Measurements from ENCODE around the gene KAZN. TPM values are rescaled to one million over a fixed set of nuclear protein-coding genes. Genes with fewer than 3 reads are reported as not detected.

KAZN gene
- 31.1 TPM for polyA plus RNA-seq (2013, experiment 1 of 2)
- polyA plus RNA-seq (2013, experiment 2 of 2), result 31.1 TPM

- Histone ChIP-seq H4K8ac (ENCODE audit: low read length) (no peak within 1 kb of the TSS), H3K4me1 (ENCODE audit: control insufficient read depth, insufficient read depth, low read depth, low read length) (peaks cover 13% of the 10 kb centered on the region), H3K27me3 (ENCODE audit: control insufficient read depth in 1 of 2, insufficient read depth in 1 of 2, low read length in 2 of 2) (peaks cover 23 to 48% of the 10 kb centered on the region in 2 experiments), H2BK12ac (ENCODE audit: low read length in 2 of 2) (no peak within 1 kb of the TSS), H3K79me1 (replicated peaks; ENCODE audit: low read length, poor library complexity, severe bottlenecking) (no peaks in the 10 kb centered on the region), H2BK15ac (ENCODE audit: low read depth, poor library complexity, severe bottlenecking) (no peak within 1 kb of the TSS), H4K91ac (ENCODE audit: low read length) (no peak within 1 kb of the TSS), H3K4me3 (ENCODE audit: insufficient read depth in 1 of 2, low read depth in 1 of 2, low read length in 2 of 2) (peak within 1 kb of the TSS; percentile 41 to 84), H2AK5ac (ENCODE audit: low read length, severe bottlenecking) (no peak within 1 kb of the TSS), H2BK5ac (ENCODE audit: low read depth, low read length, poor library complexity, severe bottlenecking) (no peak within 1 kb of the TSS), H3K36me3 (ENCODE audit: control insufficient read depth in 1 of 2, insufficient read depth in 2 of 2, low read depth in 1 of 2, low read length in 2 of 2) (no peaks in the 10 kb centered on the region), H3K23ac (ENCODE audit: low read length in 2 of 2) (no peak within 1 kb of the TSS), H3K14ac (ENCODE audit: low read length in 2 of 2) (no peak within 1 kb of the TSS), H2AFZ (ENCODE audit: low read depth, low read length) (no peak within 1 kb of the TSS), H3K27ac (ENCODE audit: low read length, poor library complexity, severe bottlenecking) (no peak within 1 kb of the TSS), H2BK120ac (ENCODE audit: low read depth, low read length) (no peak within 1 kb of the TSS), H3K9ac (ENCODE audit: low read length) (peak within 1 kb of the TSS; percentile 81), H3K4me2 (ENCODE audit: low read length, poor library complexity, severe bottlenecking) (peak within 1 kb of the TSS; percentile 49), H3K4ac (ENCODE audit: low read depth in 1 of 2, low read length in 2 of 2) (no peak within 1 kb of the TSS), H3K18ac (ENCODE audit: low read depth in 1 of 2, low read length in 2 of 2) (no peak within 1 kb of the TSS), H3K9me3 (ENCODE audit: control insufficient read depth, low read length) (no peaks in the 10 kb centered on the region)
- under 1% methylated on average over 67 of the region's 81 CpGs for whole genome bisulfite sequencing
- no peak for DNase-seq
Measured at GRCh38 chr1:14598498-14599182, at the start of gene KAZN. KAZN (plus strand) TSS chr1:14598685.

- Histone ChIP-seq H2AK5ac (ENCODE audit: low read length, severe bottlenecking) (no peak overlapping the region), H3K79me1 (replicated peaks; ENCODE audit: low read length, poor library complexity, severe bottlenecking) (no peaks in the 10 kb centered on the region), H3K14ac (ENCODE audit: low read length in 2 of 2) (no peak overlapping the region), H3K4me3 (ENCODE audit: insufficient read depth in 1 of 2, low read depth in 1 of 2, low read length in 2 of 2) (no peak overlapping the region), H2BK120ac (ENCODE audit: low read depth, low read length) (no peak overlapping the region), H2BK12ac (ENCODE audit: low read length in 2 of 2) (no peak overlapping the region), H3K27ac (ENCODE audit: low read length, poor library complexity, severe bottlenecking) (no peak overlapping the region), H3K18ac (ENCODE audit: low read depth in 1 of 2, low read length in 2 of 2) (no peak overlapping the region), H3K27me3 (ENCODE audit: control insufficient read depth in 1 of 2, insufficient read depth in 1 of 2, low read length in 2 of 2) (no peaks in the 10 kb centered on the region), H4K8ac (ENCODE audit: low read length) (no peak overlapping the region), H4K91ac (ENCODE audit: low read length) (no peak overlapping the region), H2BK5ac (ENCODE audit: low read depth, low read length, poor library complexity, severe bottlenecking) (no peak overlapping the region), H3K9me3 (ENCODE audit: control insufficient read depth, low read length) (peaks cover 5% of the 10 kb centered on the region), H3K9ac (ENCODE audit: low read length) (no peak overlapping the region), H3K4me1 (ENCODE audit: control insufficient read depth, insufficient read depth, low read depth, low read length) (no peaks in the 10 kb centered on the region), H2AFZ (ENCODE audit: low read depth, low read length) (no peak overlapping the region), H3K4me2 (ENCODE audit: low read length, poor library complexity, severe bottlenecking) (no peak overlapping the region), H3K4ac (ENCODE audit: low read depth in 1 of 2, low read length in 2 of 2) (no peak overlapping the region), H2BK15ac (ENCODE audit: low read depth, poor library complexity, severe bottlenecking) (no peak overlapping the region), H3K23ac (ENCODE audit: low read length in 2 of 2) (no peak overlapping the region), H3K36me3 (ENCODE audit: control insufficient read depth in 1 of 2, insufficient read depth in 2 of 2, low read depth in 1 of 2, low read length in 2 of 2) (no peaks in the 10 kb centered on the region)
- WGBS, result 58% methylated on average over 3 of the region's 3 CpGs
- DNase-seq, result no peak
Measured at GRCh38 chr1:14549897-14550620, 48.4 kb upstream of the KAZN start.

GRCh38 chr1:14551386-14551785 lies 47.1 kb upstream of the KAZN start:
- Histone ChIP-seq H2BK12ac (ENCODE audit: low read length in 2 of 2) (no peak overlapping the region), H3K9ac (ENCODE audit: low read length) (no peak overlapping the region), H3K4me2 (ENCODE audit: low read length, poor library complexity, severe bottlenecking) (no peak overlapping the region), H3K27me3 (ENCODE audit: control insufficient read depth in 1 of 2, insufficient read depth in 1 of 2, low read length in 2 of 2) (no peaks in the 10 kb centered on the region), H3K4me3 (ENCODE audit: insufficient read depth in 1 of 2, low read depth in 1 of 2, low read length in 2 of 2) (no peak overlapping the region), H4K8ac (ENCODE audit: low read length) (no peak overlapping the region), H3K4ac (ENCODE audit: low read depth in 1 of 2, low read length in 2 of 2) (no peak overlapping the region), H2BK5ac (ENCODE audit: low read depth, low read length, poor library complexity, severe bottlenecking) (no peak overlapping the region), H3K27ac (ENCODE audit: low read length, poor library complexity, severe bottlenecking) (no peak overlapping the region), H3K14ac (ENCODE audit: low read length in 2 of 2) (no peak overlapping the region), H3K23ac (ENCODE audit: low read length in 2 of 2) (no peak overlapping the region), H3K79me1 (replicated peaks; ENCODE audit: low read length, poor library complexity, severe bottlenecking) (no peaks in the 10 kb centered on the region), H4K91ac (ENCODE audit: low read length) (no peak overlapping the region), H2AFZ (ENCODE audit: low read depth, low read length) (no peak overlapping the region), H2AK5ac (ENCODE audit: low read length, severe bottlenecking) (no peak overlapping the region), H3K36me3 (ENCODE audit: control insufficient read depth in 1 of 2, insufficient read depth in 2 of 2, low read depth in 1 of 2, low read length in 2 of 2) (no peaks in the 10 kb centered on the region), H3K4me1 (ENCODE audit: control insufficient read depth, insufficient read depth, low read depth, low read length) (no peaks in the 10 kb centered on the region), H2BK15ac (ENCODE audit: low read depth, poor library complexity, severe bottlenecking) (no peak overlapping the region), H3K9me3 (ENCODE audit: control insufficient read depth, low read length) (no peaks in the 10 kb centered on the region), H2BK120ac (ENCODE audit: low read depth, low read length) (no peak overlapping the region), H3K18ac (ENCODE audit: low read depth in 1 of 2, low read length in 2 of 2) (no peak overlapping the region)
- WGBS, result 79% methylated on average over 7 of the region's 8 CpGs
- no peak for DNase-seq

GRCh38 chr1:14552246-14552965 lies 46.1 kb upstream of the KAZN start:
- Histone ChIP-seq H2BK120ac (ENCODE audit: low read depth, low read length) (no peak overlapping the region), H3K23ac (ENCODE audit: low read length in 2 of 2) (no peak overlapping the region), H3K9me3 (ENCODE audit: control insufficient read depth, low read length) (no peaks in the 10 kb centered on the region), H2BK15ac (ENCODE audit: low read depth, poor library complexity, severe bottlenecking) (no peak overlapping the region), H4K8ac (ENCODE audit: low read length) (no peak overlapping the region), H3K27ac (ENCODE audit: low read length, poor library complexity, severe bottlenecking) (no peak overlapping the region), H3K4ac (ENCODE audit: low read depth in 1 of 2, low read length in 2 of 2) (no peak overlapping the region), H3K4me3 (ENCODE audit: insufficient read depth in 1 of 2, low read depth in 1 of 2, low read length in 2 of 2) (no peak overlapping the region), H2BK12ac (ENCODE audit: low read length in 2 of 2) (no peak overlapping the region), H4K91ac (ENCODE audit: low read length) (no peak overlapping the region), H3K9ac (ENCODE audit: low read length) (no peak overlapping the region), H3K27me3 (ENCODE audit: control insufficient read depth in 1 of 2, insufficient read depth in 1 of 2, low read length in 2 of 2) (no peaks in the 10 kb centered on the region), H2AFZ (ENCODE audit: low read depth, low read length) (no peak overlapping the region), H3K18ac (ENCODE audit: low read depth in 1 of 2, low read length in 2 of 2) (no peak overlapping the region), H2BK5ac (ENCODE audit: low read depth, low read length, poor library complexity, severe bottlenecking) (no peak overlapping the region), H3K4me1 (ENCODE audit: control insufficient read depth, insufficient read depth, low read depth, low read length) (no peaks in the 10 kb centered on the region), H3K4me2 (ENCODE audit: low read length, poor library complexity, severe bottlenecking) (no peak overlapping the region), H3K79me1 (replicated peaks; ENCODE audit: low read length, poor library complexity, severe bottlenecking) (no peaks in the 10 kb centered on the region), H3K36me3 (ENCODE audit: control insufficient read depth in 1 of 2, insufficient read depth in 2 of 2, low read depth in 1 of 2, low read length in 2 of 2) (no peaks in the 10 kb centered on the region), H2AK5ac (ENCODE audit: low read length, severe bottlenecking) (no peak overlapping the region), H3K14ac (ENCODE audit: low read length in 2 of 2) (no peak overlapping the region)
- no peak for DNase-seq
- WGBS, result 85% methylated on average over 11 of the region's 11 CpGs
